Measurements from ENCODE around the gene OXCT2. TPM values are rescaled to one million over a fixed set of nuclear protein-coding genes. Genes with fewer than 3 reads are reported as not detected.

Gene OXCT2
- total RNA-seq, 6 donors from 2014 or later: 0.46 to 2.8 (median 0.94) TPM; not detected in 2

DNA sequence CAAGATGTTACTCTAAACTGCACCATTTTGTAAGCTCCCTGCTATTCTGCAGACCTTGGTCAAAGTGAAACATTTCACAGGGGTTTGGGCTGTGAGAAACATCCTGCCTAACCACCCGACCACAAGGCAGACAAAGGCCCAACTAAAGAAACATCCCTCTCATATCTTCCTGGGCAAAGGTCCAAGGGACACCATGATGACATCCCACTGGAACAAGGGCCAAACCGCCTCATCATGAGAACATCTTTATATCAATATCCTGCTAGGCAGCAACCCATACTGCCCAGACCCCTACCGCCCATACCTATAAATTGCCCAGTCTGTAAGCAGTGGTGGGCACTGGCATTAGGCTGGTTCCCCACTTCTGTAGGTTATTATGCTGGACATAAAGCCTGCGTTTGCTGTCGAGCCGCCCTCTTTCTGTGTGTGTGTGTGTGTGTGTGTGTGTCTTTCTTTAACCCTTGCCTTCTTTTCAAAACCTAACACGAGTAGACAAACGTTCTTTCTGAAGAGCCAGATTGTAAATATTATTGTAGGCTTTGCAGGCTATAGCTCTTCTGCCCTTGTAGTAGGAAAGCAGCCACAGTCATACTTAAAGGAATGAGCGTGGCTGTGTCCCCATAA, 33.5 kb downstream of the OXCT2 start:
- Histone ChIP-seq H3K27ac (no peak overlapping the region), H3K9me3 (no peaks in the 10 kb centered on the region), H3K4me3 (no peak overlapping the region), H3K4me1 (peaks cover 13 to 25% (median 17%) of the 10 kb centered on the region in 4 donors), H3K27me3 (no peaks in the 10 kb centered on the region), H3K36me3 (peaks cover 7 to 24% (median 12%) of the 10 kb centered on the region in 4 donors)
- no peak for DNase-seq
- no peak for ATAC-seq (ENCODE audit: low FRiP score in 2 of 2)
- TF ChIP-seq POLR2A (IDR thresholded peaks at IDR 0.05): no peak
- TF ChIP-seq, protein P1, sequence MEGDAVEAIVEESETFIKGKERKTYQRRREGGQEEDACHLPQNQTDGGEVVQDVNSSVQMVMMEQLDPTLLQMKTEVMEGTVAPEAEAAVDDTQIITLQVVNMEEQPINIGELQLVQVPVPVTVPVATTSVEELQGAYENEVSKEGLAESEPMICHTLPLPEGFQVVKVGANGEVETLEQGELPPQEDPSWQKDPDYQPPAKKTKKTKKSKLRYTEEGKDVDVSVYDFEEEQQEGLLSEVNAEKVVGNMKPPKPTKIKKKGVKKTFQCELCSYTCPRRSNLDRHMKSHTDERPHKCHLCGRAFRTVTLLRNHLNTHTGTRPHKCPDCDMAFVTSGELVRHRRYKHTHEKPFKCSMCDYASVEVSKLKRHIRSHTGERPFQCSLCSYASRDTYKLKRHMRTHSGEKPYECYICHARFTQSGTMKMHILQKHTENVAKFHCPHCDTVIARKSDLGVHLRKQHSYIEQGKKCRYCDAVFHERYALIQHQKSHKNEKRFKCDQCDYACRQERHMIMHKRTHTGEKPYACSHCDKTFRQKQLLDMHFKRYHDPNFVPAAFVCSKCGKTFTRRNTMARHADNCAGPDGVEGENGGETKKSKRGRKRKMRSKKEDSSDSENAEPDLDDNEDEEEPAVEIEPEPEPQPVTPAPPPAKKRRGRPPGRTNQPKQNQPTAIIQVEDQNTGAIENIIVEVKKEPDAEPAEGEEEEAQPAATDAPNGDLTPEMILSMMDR (IDR thresholded peaks at IDR 0.05): no peak
- no peak for TF ChIP-seq POLR2AphosphoS5 (IDR thresholded peaks at IDR 0.05)
- TF ChIP-seq EP300 (IDR thresholded peaks at IDR 0.05): no peak
- WGBS, 2 donors: 78 to 80% methylated on average over 9 of the region's 9 CpGs

DNA sequence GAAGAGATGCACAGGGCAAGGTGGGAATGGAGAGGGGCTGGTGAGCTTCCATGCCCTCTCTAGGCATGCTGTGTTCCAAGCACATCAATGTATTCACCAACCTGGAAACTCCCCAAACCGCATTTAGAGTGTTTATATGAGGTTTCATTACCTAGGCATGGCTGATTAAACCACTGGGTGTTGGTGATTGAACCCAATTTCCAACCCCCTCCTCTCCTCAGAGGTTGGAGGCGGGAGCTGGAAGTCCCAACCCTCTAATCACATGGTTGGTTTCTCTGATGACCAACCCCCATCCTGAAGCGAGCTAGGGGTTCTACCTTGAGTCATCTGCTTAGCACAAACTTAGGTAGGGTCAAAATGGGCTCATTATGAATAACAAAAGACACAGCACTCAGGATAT, 35.4 kb downstream of the OXCT2 start:
- WGBS, 2 donors: 73 to 83% methylated on average over 3 of the region's 3 CpGs
- ATAC-seq (ENCODE audit: low FRiP score in 2 of 2) (no peak), DNase-seq (no peak)
- H3K9me3 ChIP-seq: no peaks in the 10 kb centered on the region
- no peak overlapping the region for H3K4me3 ChIP-seq
- peaks cover 13 to 25% (median 17%) of the 10 kb centered on the region in 4 donors for H3K4me1 ChIP-seq
- H3K36me3 ChIP-seq: peaks cover 0 to 7% (median 0%) of the 10 kb centered on the region in 4 donors
- no peak overlapping the region for H3K27ac ChIP-seq
- TF ChIP-seq POLR2A (IDR thresholded peaks at IDR 0.05): no peak
- TF ChIP-seq, protein P1 (IDR thresholded peaks at IDR 0.05): no peak
- TF ChIP-seq EP300 (IDR thresholded peaks at IDR 0.05): no peak
- no peak for TF ChIP-seq POLR2AphosphoS5 (IDR thresholded peaks at IDR 0.05)
- no peaks in the 10 kb centered on the region for H3K27me3 ChIP-seq

DNA sequence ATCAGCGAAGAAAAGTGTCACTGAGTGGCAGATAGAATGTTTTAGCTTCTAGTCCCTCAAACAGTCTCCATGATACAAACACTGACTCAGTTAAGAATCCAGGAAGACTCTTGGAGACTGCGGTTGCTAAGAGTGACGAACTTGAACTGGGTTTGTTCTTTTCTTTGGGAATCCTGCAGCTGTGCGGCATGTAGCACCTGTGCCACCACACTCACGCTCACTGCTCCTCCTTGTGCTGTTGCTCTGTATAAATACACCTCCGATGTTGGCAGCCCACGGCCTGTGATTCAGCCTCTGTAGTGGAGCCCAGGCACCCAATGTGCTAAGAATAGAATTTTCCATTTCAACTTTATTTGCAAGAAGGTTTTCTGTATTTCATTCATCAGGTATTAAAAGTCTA, 38.0 kb downstream of the OXCT2 start:
- DNase-seq: no peak

DNA sequence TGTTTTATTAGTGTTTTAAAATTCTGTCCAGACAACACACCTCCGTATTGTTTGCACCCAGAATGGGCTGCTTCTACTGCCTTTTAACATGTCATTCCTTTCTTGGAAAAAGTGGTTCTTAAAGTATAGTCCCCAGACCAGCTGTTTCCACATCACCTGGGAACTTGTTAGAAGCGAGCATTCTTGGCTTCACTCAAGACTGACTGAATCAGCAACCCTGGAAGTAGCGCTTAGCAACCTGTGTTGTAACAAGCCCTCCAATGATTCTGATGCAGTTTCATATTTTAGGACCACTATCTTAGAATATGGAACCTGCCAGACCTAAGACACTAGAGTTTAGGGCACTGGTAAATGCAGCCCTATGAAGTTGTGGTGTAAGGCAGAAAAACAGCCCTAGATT, 38.4 kb downstream of the OXCT2 start:
- no peak for DNase-seq
- Histone ChIP-seq H3K4me1 (no peaks in the 10 kb centered on the region), H3K4me3 (no peak overlapping the region), H3K27me3 (peaks cover 0 to 4% (median 0%) of the 10 kb centered on the region in 4 donors), H3K27ac (no peak overlapping the region), H3K9me3 (no peaks in the 10 kb centered on the region), H3K36me3 (no peaks in the 10 kb centered on the region)
- TF ChIP-seq POLR2AphosphoS5 (IDR thresholded peaks at IDR 0.05): no peak
- no peak for TF ChIP-seq EP300 (IDR thresholded peaks at IDR 0.05)
- TF ChIP-seq POLR2A (IDR thresholded peaks at IDR 0.05): no peak
- TF ChIP-seq, protein P1 (IDR thresholded peaks at IDR 0.05): no peak
- 36 to 44% methylated on average over 3 of the region's 3 CpGs for WGBS, 2 donors
- no peak for ATAC-seq (ENCODE audit: low FRiP score in 2 of 2)

More for the DNA sequence above, 38.0 kb downstream of the OXCT2 start:
- ATAC-seq (ENCODE audit: low FRiP score in 2 of 2): no peak
- Histone ChIP-seq H3K27me3 (peaks cover 0 to under 1% (median 0%) of the 10 kb centered on the region in 4 donors), H3K36me3 (no peaks in the 10 kb centered on the region), H3K27ac (no peak overlapping the region), H3K9me3 (no peaks in the 10 kb centered on the region), H3K4me3 (no peak overlapping the region), H3K4me1 (peaks cover under 1 to 2% (median 1%) of the 10 kb centered on the region in 4 donors)
- 50 to 63% methylated on average over 7 of the region's 7 CpGs for WGBS, 2 donors
- no peak for TF ChIP-seq POLR2AphosphoS5 (IDR thresholded peaks at IDR 0.05)
- TF ChIP-seq POLR2A (IDR thresholded peaks at IDR 0.05): no peak
- TF ChIP-seq EP300 (IDR thresholded peaks at IDR 0.05): no peak
- TF ChIP-seq, protein P1 (IDR thresholded peaks at IDR 0.05): no peak

DNA sequence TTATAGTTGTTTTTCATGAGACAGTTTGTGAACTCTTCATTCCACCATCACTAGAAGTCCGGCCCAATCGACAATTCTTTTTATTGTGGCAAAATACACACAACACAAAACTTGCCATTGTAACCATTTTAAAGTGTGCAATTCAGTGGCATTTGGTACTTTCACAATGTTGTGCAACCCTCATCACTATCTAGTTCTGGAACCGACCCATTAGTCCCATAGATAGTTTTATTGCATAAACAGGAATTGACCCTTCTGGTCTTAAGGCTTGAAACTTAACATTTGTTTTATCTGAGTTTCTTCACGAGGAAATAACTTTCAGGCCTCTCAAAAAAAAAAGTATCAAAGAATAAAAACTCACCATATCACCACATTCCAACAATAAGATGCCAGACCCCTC, 41.3 kb downstream of the OXCT2 start:
- no peak overlapping the region for H3K27ac ChIP-seq
- H3K4me1 ChIP-seq: no peaks in the 10 kb centered on the region
- H3K9me3 ChIP-seq: no peaks in the 10 kb centered on the region
- DNase-seq (no peak), ATAC-seq (ENCODE audit: low FRiP score in 2 of 2) (no peak)
- H3K27me3 ChIP-seq: peaks cover 0 to 5% (median 0%) of the 10 kb centered on the region in 4 donors
- TF ChIP-seq POLR2A (IDR thresholded peaks at IDR 0.05) (no peak), POLR2AphosphoS5 (IDR thresholded peaks at IDR 0.05) (no peak), EP300 (IDR thresholded peaks at IDR 0.05) (no peak)
- TF ChIP-seq, protein P1 (IDR thresholded peaks at IDR 0.05): no peak
- WGBS, 2 donors: 31% methylated on average over 3 to 4 of the region's 4 CpGs
- H3K36me3 ChIP-seq: no peaks in the 10 kb centered on the region
- no peak overlapping the region for H3K4me3 ChIP-seq
